ENCODE results near the gene COX19. TPM values are rescaled to one million over a fixed set of nuclear protein-coding genes. Genes with fewer than 3 reads are reported as not detected.

Gene COX19
- total and polyA plus RNA-seq, 2 of the 13 experiments (the other 11 are each of a cell fraction or from before 2014, with no cell fraction given), result 11.5 to 21.7 TPM

DNA sequence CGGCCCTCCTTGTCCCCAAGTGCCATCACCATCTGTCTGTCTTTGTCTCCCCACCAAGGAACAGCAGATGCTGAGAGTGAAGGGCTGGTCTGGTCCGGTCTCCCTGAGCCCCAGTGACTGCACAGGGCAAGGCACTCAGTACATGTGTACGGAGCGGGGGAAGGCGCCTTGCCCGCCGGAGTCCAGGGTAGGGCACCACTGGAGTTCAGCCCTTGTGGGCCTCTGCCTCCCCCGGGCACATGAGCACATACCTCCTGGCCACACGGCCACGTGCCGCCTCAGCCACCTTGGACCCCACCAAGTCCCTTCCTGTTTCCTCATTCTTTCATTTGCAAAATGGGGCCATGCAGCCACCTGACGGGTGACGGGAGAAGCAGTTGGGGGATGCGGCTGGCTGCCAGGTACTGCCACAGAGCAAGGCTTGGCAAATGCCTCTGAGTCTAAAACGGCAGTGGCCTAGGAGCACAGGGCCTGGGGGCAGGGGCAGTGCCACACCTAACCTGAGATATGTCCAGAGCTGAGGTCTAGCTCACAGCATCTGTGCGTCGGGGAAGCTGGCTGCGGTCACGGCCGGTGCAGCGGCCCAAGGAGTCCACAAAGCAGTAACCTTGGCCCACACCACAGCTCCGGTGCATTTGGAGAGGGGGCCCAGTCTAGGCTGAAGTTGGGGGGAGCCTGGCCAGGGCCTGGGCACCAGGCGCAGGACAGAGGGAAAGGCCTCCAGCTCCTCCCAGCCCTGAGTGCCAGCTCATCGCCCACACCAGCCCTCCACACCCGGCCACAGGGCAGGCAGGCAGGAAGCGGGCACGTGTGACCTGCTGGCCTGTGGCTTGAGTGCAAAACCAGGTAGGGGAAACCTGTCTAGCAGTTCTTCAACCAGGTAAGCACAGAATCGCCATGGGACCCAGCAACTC lies 26.1 kb downstream of the COX19 start:
- Histone ChIP-seq H3K27ac (ENCODE audit: extremely low read length, insufficient read depth, low read length) (no peak overlapping the region), H2AFZ (ENCODE audit: low read length) (no peak overlapping the region), H3K9ac (ENCODE audit: insufficient read depth, low read depth, low read length) (no peak overlapping the region), H3K27me3 (ENCODE audit: control insufficient read depth in 1 of 2, insufficient read depth in 2 of 2, low read length in 2 of 2) (no peaks in the 10 kb centered on the region), H3K79me2 (ENCODE audit: insufficient read depth, low read length) (no peaks in the 10 kb centered on the region), H3K4me2 (ENCODE audit: low read depth, low read length) (no peak overlapping the region), H4K20me1 (ENCODE audit: insufficient read depth, low read length) (no peaks in the 10 kb centered on the region), H3K36me3 (replicated peaks in 1 of 2; ENCODE audit: control insufficient read depth in 1 of 2, insufficient read depth in 2 of 2, low read length in 2 of 2) (no peaks in the 10 kb centered on the region; a peak in 1 of 5 replicates), H3K4me3 (replicated peaks in 1 of 3; ENCODE audit: insufficient read depth in 1 of 3, low read depth in 2 of 3, low read length in 3 of 3) (no peak overlapping the region), H3K9me3 (ENCODE audit: low read length) (no peaks in the 10 kb centered on the region), H3K4me1 (ENCODE audit: insufficient read depth, low read length) (peaks cover 45% of the 10 kb centered on the region)
- BruUV-seq (replicated peaks), result no TSS peak
- intact Hi-C loops (cut with micrococcal nuclease; ENCODE audit: unreplicated experiment) (no loop called here), in situ Hi-C loops (cut with HindIII; ENCODE audit: extremely low pct_ligation_motif_present, low pct_unique_long_range_greater_than_20kb) (no loop called here)
- 96% methylated on average over 17 of the region's 28 CpGs for WGBS (ENCODE audit: low lambda C conversion rate)
- ChIA-PET CTCF (ENCODE audit: low intra/inter-chr PET ratio, low total read pairs) (no interaction called here), POLR2A (no interaction called here)
- ATAC-seq (no peak), FAIRE-seq (no peak), DNase-seq (ENCODE audit: low spot score) (no peak)
- TF ChIP-seq ZMAT3 (CRISPR knock-in tag; conservative IDR thresholded peaks at IDR 0.05), result no peak
- TF ChIP-seq ARNT (IDR thresholded peaks at IDR 0.05), result no peak
- TF ChIP-seq, protein P1, sequence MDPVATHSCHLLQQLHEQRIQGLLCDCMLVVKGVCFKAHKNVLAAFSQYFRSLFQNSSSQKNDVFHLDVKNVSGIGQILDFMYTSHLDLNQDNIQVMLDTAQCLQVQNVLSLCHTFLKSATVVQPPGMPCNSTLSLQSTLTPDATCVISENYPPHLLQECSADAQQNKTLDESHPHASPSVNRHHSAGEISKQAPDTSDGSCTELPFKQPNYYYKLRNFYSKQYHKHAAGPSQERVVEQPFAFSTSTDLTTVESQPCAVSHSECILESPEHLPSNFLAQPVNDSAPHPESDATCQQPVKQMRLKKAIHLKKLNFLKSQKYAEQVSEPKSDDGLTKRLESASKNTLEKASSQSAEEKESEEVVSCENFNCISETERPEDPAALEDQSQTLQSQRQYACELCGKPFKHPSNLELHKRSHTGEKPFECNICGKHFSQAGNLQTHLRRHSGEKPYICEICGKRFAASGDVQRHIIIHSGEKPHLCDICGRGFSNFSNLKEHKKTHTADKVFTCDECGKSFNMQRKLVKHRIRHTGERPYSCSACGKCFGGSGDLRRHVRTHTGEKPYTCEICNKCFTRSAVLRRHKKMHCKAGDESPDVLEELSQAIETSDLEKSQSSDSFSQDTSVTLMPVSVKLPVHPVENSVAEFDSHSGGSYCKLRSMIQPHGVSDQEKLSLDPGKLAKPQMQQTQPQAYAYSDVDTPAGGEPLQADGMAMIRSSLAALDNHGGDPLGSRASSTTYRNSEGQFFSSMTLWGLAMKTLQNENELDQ (CRISPR knock-in tag; IDR thresholded peaks at IDR 0.05; ENCODE audit: borderline replicate concordance), result no peak
- TF ChIP-seq, protein P2, sequence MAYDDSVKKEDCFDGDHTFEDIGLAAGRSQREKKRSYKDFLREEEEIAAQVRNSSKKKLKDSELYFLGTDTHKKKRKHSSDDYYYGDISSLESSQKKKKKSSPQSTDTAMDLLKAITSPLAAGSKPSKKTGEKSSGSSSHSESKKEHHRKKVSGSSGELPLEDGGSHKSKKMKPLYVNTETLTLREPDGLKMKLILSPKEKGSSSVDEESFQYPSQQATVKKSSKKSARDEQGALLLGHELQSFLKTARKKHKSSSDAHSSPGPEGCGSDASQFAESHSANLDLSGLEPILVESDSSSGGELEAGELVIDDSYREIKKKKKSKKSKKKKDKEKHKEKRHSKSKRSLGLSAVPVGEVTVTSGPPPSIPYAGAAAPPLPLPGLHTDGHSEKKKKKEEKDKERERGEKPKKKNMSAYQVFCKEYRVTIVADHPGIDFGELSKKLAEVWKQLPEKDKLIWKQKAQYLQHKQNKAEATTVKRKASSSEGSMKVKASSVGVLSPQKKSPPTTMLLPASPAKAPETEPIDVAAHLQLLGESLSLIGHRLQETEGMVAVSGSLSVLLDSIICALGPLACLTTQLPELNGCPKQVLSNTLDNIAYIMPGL (CRISPR knock-in tag; IDR thresholded peaks at IDR 0.05; ENCODE audit: borderline replicate concordance in 1 of 2, low read depth in 1 of 2), result no peak
- TF ChIP-seq, protein P3, sequence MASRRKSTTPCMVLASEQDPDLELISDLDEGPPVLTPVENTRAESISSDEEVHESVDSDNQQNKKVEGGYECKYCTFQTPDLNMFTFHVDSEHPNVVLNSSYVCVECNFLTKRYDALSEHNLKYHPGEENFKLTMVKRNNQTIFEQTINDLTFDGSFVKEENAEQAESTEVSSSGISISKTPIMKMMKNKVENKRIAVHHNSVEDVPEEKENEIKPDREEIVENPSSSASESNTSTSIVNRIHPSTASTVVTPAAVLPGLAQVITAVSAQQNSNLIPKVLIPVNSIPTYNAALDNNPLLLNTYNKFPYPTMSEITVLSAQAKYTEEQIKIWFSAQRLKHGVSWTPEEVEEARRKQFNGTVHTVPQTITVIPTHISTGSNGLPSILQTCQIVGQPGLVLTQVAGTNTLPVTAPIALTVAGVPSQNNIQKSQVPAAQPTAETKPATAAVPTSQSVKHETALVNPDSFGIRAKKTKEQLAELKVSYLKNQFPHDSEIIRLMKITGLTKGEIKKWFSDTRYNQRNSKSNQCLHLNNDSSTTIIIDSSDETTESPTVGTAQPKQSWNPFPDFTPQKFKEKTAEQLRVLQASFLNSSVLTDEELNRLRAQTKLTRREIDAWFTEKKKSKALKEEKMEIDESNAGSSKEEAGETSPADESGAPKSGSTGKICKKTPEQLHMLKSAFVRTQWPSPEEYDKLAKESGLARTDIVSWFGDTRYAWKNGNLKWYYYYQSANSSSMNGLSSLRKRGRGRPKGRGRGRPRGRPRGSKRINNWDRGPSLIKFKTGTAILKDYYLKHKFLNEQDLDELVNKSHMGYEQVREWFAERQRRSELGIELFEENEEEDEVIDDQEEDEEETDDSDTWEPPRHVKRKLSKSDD (CRISPR knock-in tag; IDR thresholded peaks at IDR 0.05; ENCODE audit: low read depth), result no peak
- TF ChIP-seq, protein P4, sequence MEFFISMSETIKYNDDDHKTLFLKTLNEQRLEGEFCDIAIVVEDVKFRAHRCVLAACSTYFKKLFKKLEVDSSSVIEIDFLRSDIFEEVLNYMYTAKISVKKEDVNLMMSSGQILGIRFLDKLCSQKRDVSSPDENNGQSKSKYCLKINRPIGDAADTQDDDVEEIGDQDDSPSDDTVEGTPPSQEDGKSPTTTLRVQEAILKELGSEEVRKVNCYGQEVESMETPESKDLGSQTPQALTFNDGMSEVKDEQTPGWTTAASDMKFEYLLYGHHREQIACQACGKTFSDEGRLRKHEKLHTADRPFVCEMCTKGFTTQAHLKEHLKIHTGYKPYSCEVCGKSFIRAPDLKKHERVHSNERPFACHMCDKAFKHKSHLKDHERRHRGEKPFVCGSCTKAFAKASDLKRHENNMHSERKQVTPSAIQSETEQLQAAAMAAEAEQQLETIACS (CRISPR knock-in tag; IDR thresholded peaks at IDR 0.05), result no peak
- TF ChIP-seq TARDBP (CRISPR knock-in tag; IDR thresholded peaks at IDR 0.05), result no peak
- TF ChIP-seq PLRG1 (conservative IDR thresholded peaks at IDR 0.05), result no peak
- TF ChIP-seq RFXANK (CRISPR knock-in tag; IDR thresholded peaks at IDR 0.05), result no peak
- TF ChIP-seq, protein P5, sequence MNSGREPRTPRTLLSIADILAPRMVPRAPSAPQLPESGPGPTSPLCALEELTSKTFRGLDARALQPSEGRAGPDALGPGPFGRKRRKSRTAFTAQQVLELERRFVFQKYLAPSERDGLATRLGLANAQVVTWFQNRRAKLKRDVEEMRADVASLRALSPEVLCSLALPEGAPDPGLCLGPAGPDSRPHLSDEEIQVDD (CRISPR knock-in tag; IDR thresholded peaks at IDR 0.05; ENCODE audit: borderline replicate concordance), result no peak
